Effector CD8-positive, alpha-beta T cell (primary cell): ENCODE results near the gene APC2.

ENCODE experiments used
- DNase-seq: peaks from one replicate; lab custom pipeline; 2025; lab: John Stamatoyannopoulos, UW
- total RNA-seq, 4 experiments: gene quantifications; one replicate each; lab custom pipeline; 2026; lab: John Stamatoyannopoulos, UW

Gene APC2, protein sequence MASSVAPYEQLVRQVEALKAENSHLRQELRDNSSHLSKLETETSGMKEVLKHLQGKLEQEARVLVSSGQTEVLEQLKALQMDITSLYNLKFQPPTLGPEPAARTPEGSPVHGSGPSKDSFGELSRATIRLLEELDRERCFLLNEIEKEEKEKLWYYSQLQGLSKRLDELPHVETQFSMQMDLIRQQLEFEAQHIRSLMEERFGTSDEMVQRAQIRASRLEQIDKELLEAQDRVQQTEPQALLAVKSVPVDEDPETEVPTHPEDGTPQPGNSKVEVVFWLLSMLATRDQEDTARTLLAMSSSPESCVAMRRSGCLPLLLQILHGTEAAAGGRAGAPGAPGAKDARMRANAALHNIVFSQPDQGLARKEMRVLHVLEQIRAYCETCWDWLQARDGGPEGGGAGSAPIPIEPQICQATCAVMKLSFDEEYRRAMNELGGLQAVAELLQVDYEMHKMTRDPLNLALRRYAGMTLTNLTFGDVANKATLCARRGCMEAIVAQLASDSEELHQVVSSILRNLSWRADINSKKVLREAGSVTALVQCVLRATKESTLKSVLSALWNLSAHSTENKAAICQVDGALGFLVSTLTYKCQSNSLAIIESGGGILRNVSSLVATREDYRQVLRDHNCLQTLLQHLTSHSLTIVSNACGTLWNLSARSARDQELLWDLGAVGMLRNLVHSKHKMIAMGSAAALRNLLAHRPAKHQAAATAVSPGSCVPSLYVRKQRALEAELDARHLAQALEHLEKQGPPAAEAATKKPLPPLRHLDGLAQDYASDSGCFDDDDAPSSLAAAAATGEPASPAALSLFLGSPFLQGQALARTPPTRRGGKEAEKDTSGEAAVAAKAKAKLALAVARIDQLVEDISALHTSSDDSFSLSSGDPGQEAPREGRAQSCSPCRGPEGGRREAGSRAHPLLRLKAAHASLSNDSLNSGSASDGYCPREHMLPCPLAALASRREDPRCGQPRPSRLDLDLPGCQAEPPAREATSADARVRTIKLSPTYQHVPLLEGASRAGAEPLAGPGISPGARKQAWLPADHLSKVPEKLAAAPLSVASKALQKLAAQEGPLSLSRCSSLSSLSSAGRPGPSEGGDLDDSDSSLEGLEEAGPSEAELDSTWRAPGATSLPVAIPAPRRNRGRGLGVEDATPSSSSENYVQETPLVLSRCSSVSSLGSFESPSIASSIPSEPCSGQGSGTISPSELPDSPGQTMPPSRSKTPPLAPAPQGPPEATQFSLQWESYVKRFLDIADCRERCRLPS (N-terminal part only)
- total RNA-seq, result 0 to 1.9 (median 0.90) reads per million in 4 experiments

DNA sequence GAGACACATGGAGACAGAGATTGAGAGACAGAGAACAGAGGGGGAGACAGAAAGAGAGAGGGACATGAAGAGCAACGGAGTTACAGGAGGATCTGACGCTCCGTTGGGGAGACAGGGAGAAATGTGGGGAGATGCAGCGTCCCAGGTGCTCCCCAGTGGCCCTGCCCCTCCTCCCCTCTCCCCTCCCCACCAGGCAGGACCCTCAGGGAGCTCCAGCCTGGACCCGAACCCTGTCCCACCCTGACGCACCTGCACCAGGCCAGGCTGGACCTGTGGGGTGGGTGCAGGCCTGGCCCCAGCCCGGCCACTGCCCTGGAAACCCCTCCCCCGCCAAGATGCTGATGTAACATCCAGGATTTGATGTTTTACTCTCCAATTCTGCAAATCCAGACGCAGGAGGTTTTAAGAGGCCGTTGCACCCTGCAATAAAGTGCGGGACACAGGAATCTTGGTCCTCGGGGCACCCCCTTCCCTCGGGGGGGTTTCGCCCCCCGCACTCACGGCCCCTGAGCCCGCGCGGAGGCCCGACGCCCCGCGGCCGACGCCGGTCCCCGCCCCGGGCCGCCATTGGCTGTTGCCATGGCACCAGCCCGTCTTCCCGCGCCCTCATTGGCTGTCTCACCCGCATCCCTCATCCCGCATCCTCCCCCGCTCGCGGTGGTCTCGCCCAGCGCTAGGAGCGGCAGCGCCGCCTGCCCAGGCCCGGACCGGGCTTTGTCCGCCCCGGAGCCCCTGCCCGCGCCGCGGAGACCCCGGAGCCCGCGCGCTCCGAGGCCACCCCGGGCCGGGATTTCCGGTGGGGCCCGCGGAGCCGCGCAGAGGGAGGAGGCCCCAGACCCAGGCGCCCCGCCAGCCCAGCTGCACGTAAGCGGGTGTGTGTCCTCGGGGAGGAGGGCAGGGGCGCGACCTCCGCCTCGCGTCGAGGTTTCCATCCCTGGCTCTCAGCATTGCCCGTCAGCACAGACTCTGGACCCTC lies at the start of gene APC2:
Gene APC2, plus strand, starts transcription at position 655 of the 976 bp plus-strand sequence. CDS start 2,881 bp downstream, outside the sequence.
- no peak for DNase-seq

DNA sequence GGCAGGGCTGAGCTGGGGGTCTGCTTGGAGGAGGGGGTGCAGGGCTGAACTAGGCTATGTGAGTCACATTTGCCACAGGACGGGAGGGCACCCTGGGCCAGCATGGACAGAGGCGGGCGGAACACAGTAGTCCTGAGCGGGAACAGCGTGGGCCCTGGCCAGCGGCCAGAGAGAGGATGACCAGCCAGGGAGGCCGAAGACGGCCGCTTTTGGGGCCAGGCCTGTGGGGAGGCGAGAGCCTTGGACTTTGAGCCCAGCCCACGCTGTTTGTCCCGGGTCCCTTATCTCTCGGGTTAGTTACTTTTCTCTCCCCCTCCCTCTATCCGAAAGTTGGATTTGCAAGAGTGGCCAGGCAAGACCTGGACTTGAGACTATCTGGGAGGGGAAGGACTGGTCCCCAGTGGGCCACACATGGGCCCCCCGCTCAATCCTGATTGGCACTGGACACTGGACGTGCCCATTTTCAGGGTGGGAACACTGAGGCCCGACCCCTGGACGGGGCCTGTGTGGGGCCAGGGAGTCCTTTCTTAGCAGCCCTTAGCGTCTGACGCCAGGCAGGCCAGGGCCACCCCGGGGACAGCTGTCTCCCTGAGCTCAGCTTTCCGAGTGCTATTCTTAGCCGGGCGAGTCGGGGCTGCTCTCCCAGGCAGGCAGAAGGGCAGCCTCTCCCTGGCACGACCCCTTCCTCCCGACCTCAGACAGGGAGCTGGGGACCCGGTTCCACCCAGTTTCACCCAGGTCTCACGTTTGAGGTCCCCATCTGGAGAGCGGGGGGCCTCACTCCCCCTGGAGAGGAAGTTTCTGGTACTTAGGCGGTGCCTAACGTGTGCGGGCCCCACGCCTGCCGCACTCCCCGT lies 49.4 kb upstream of the APC2 start:
- DNase-seq, result no peak

DNA sequence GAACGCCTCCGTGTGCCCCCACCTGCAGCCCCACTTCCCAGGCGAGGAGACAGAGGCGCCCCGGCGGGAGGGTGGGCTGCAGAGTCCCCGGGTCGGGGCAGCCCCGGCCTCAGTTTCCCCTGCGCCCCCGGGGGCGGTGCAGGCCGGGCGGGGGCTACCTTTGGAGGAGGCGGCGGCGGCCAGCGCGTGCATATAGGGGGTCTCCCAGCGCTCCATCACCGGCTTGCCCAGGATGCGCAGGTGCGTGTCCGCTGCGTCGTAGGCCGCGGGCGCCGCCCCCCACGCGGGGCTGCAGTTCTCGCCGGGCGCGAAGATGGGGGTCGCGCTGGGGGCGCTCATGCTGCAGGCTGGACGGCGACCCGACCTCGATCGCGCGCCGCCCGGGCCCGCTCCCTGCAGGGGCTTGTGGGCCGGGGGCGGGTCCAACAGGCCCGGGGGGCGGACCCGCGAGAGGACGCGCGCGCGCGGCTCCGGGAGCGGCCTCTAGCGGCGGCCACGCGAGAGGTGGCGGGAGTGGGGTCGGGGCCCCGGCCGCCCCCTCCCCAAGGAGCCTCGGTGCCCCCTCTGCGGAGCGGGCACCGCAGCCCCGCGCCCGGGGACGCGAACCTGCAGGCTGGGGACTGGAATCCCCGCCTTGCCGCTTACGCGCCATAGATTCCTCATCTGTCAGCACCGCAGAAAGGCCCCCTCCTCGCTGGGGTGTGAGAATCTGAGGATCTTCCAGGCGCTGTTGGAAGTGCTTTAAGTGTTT lies 48.6 kb upstream of the APC2 start, which contains the start of gene GAMT:
Gene GAMT, minus strand, starts transcription at position 405 of the 751 bp plus-strand sequence. Its CDS starts 66 bp downstream, at position 339.
- peak; percentile 40 for DNase-seq

DNA sequence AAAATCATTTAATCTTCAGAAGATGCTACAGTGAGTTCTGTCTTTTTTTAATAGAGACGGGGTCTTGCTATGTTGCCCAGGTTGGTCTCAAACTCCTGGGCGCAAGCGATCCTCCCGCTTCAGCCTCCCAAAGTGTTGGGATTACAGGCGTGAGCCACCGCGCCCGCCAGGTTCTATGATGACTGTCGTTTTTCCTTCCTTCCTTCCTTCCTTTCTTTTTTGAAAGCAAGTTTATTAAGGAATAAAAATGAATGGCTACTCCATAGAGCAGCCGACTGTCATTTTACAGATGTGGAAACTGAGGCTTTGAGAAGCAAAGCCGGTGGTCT lies 48.1 kb upstream of the APC2 start:
- DNase-seq, result no peak

DNA sequence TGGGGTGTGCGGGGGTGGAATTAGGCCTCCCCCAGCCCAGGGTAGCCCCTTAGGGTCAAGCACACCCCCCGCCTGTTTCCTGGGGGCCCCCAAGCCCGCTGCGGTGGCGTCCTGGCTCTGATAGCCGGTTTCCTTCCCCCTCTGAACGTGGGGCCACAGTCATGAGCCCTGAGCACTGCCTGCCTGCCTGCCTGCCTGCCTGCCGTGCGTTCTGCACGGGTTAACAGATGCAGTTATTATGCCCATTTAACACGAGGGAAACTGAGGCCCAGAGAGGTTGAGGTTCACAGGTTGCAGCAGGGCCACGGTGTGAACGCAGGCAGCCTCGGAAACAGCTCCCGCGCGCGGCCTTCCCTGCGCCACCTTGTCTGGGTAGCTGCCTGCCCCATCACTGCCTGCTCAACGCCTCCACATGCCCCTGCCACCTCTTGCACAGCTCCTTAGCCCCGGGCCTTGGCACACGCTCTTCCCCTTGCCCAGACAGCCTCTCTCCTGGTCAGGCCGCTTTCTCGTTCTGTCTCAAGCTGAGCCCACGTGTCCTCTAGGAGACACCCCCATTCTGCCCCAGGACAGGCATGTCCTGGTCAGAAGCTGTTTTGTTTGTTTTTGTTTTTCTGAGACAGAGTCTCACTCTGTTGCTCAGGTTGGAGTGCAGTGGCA lies 47.4 kb upstream of the APC2 start:
- DNase-seq, result no peak

DNA sequence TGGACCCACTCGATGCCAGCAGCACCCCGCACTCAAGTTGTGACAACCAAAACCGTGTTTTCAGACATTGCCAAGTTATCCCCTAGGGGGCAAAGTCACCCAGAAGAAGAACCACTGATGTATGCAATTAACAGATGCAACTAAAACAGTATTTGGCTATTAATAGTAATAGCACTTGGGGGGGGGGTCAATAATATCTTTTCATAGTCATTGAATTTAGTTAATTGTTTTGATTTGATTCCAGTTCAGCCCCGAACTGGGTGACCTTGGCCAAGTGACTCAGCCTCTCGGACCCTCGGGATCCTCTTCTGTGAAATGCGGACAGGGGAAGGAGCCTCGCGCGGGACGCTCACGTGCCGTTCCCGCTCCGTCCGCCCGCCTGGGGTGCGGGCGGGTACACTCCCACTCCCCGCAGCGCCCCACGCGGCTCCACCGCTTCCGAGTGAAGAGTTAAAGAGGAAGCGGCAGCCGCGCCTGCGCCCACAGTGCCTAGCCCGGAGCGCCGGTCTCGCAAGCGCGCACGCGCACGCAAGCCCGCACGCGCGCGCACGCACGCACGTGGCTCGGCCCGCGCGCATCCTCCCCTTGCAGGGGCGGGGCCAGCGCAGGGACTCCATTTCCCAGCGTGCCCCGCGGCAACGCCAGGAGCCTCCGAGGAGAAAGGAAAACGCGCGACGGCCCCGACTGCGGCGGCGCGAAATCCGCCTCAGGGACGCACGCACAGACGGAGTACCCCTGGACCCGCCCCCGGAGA lies 43.0 kb upstream of the APC2 start:
- peak; percentile 99 for DNase-seq

DNA sequence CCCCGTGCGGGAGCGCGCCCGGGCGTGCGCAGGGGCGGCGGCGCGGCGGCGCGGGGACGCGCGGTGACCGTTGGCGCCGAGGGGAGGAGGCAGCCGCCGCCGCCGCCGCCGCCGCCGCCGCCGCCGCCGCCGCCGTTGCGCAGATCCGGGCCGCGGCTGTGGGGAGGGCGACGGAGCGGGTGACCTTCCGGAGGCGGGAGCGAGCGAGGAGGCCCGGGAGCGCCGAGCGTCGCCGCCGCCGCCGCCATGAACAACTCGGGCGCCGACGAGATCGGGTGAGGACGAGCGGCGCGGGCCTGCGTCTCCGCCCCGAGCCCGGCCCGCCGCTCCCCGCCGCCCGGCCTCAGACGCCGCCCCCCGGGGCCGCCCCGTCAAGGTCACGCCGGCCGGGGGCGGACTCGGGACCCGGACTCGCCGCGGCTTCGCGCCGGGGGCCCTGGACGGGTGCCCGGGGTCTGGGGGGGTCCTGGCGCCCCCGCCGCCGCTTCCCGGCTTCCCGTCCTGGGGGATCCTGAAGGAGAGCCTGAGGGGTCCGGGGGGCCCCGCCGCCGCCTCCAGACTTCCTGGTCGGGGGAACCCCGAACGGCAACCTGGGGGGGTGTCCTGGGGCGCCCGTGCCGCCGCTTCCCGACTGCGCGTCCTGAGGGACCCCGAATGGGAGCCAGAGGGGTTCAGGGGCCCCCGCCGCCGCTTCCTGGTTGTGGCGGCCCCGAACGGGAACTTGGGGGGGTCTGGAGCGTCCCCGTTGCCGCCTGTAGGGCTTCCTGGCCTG lies 42.2 kb upstream of the APC2 start, which contains the start of gene DAZAP1:
Gene DAZAP1, plus strand, starts transcription at position 59 of the 772 bp plus-strand sequence. Its CDS starts 188 bp downstream, at position 247.
- DNase-seq, result peak; percentile 55

DNA sequence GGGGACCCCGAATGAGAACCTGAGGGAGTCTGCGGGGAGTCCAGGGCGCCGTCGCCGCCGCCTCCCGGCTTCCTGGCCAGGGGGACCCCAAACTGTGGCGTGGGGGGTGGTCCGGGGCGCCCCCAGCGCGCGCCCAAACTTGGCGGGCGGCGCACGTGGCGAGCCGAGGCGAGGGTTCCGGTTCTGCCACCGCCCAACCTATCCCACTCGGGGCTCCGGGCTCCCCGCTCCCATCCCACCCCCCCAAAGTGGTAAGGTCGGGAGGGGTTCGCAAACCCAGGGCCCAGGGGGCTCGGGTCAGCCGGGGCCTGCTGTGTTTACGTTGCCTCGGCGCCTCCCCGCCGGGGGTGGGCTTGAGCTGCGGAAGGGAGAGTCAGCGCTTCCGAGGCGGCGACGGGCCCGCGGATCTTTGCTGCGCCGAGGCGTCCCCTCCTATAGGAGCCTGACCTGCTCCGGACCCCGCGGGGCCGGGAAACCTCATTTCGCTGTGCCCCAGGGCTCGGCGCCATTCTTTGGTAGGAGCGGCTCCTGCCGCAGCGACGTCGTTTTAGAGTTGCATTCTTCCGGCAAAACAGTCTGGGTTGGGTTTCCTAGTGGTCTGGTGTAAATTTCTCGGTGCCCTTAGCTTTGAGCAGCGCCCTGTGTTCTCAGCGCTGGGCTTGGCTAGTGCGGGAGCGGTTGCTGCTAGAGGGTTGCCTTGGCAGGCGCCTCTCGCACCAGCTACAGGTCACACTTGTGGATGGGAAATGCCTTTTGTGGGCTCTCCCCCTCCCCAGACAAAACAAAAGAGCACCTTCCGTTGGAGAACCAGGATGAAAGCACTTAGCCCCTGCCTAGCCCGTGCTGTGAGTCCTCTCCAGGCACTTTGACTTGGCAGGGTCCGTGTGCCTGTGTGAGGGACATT lies 41.4 kb upstream of the APC2 start:
- DNase-seq, result peak; percentile 34

DNA sequence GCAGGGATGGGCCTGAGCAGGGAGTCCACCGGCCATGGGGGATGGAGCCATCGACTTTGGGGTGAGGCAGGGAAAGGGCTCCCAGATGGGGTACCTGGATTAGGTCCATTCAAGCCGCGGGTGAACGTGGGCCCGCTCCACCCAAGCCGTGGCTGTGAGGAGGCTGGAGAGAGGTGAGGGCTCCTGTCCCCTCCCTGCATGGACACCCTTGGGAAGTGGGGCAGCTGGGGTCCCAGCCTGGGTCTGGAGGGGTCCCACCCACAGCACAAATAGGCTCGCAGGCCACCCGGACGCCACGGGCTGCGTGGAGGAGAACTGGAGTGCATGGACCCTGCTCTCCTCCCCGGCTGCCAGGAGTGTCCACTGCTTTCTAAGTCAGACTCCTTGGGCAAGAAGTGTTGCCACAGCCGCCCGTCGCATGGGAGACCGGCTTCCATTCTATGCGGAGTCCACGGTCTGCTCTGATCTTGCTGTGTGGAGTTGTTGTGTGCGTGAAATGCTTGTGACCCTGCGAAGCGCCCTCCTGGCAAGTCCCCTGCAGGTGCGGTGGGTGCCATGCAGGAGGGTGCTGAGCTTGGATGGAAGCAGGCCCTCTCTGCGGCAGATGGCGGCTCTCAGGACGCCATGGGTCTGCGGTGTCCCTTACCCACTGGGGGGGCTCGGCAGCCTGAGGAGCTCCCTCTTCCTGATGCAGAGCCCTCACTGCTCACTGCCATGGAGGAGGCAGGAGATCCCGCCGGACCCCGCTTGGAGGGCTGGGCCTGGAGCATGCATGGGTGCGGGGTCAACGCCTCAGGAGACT lies 40.5 kb upstream of the APC2 start:
- DNase-seq, result no peak

DNA sequence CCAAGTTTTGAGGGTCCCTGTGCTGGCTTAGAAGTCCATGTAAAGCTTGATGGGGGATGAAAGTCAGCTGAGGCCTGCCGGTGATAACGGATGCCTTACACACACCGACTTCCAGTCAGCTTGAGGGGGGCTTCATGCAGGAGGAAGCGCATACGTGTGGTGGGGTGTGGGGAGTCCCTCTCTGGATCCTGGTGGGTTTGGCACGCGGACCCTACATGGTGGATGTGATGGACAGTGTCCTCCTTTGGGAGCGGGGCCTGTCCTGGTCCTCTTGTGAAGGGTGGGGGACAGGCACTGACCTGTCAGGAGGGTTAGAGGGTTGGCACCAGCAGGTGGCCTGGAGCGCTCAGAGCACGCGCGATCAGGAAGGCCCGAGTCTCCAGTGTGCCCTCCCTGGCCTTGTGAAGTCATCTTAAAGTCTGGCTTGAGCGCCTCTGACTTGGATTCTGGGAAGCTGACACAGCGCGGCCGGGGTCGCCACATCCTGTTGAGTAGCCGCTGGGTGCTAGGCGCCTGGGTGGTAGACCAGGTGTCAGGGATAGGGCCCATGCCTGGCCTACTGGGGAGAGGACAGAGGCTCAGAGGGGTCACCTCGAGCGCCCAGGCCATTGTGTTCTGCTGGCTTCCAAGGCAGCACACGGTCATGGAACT lies 39.7 kb upstream of the APC2 start:
- DNase-seq, result no peak

DNA sequence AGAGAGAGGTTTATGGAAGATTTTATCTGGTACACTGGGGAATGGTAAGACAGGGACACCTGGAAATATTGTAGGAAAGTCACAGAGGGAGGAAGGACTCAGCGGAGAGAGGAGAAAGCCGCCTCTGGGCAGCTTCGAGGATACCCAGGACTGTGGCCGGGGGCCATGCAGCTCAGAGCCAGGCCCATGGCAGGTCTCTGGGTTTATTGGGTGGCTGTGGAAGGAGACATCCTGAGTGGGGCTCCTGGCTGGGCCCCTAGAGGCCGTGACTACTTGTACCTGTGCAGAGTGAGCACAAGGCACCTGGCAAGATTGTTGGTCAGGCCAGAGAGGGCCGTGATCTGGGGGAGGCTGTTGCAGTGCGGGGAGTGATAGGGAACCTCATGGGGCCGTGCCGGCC lies 39.1 kb upstream of the APC2 start:
- DNase-seq, result no peak

DNA sequence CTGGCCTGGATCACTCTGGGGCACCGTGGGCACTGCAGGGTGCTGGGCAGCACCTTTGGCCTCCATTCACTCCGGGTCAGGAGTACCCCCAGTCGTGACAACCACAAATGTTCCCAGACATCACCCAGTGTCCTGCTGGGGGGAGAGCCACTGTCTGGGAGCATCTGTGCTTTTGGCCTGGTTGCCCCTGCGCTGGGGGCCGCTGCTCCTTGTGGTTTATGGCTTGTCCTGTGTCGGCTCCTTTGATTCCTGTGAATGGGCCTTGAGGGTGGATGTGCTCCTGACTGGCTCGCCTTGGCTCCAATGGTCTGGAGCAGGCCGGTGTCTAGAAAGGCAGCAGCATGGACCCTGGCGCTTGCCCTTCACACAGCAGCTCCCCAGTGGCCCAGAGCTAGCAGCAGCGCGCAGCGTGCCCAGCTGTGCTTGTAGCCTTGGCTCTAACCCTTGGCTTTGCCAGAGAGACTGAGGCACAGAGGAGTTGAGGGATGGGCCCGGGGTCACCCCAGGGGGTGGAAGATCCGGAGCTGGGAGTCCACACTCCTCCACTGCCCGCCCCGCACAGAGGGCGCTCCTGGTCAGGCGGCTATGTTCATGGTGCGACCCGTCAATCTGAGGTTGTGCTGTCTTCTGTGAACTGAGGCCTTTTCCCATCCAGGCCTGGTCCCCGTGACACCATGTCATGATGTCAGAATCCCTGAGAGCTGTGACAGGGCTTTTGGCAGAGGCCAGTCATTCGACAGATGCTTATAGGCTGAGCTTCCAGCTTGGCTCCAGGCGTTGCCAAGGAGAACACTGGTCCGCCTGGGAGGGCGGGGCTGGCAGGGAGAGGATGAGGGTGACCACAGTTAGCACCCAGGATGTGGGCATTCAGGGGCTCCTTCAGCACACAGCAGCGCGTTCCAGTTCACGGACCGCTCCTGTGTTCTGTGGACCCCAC lies 38.4 kb upstream of the APC2 start:
- no peak for DNase-seq

DNA sequence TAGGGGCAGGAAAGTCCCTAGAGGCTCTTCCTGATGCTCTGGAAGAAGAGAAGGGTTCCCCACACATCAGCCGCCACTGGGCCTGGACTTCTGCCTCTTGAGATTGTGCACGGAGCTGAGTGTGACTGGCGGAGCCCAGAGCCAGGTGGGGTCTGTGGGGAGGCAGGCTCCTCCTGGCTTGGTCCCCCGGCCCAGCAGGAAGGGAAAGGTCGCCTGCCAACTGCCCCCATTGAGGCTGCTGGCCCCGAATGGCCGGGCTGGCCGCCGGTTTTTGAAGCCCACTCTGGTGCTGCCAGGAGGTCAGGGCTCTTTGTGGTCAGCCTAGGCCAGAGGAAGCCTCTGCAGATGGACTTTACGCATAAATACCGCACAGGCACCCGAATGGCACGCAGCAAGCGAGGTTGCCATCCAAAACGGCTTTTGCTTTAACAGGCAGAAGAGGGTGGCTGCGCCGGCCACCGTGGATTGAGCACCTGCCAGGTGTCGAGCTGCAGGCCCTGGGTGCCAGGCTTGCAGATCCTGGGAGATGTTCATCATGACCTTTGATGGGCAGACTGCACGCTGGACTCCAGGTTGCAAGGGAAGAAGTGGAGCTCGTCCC lies 37.5 kb upstream of the APC2 start:
- no peak for DNase-seq
